ENCODE data around the gene STK40.

DNA sequence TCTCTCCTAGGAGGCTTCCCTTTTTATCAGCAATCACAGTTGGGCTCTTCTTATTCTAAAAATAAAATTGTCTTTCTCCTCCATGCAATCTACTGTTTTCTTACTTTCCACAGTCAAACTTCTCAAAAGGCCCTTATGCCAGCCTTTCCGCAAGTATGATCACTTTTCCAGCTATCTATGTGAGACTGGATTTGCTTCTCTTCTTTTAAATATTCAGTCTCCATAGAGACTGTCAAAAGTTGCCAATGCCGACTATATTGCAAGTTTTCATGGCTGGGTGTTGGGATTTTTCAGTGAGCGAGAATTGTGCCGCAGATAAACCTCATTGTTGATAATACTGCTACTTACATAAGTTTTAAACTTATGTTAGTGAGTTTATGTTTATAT, 16.8 kb upstream of the STK40 start:
- TF ChIP-seq, protein P1, sequence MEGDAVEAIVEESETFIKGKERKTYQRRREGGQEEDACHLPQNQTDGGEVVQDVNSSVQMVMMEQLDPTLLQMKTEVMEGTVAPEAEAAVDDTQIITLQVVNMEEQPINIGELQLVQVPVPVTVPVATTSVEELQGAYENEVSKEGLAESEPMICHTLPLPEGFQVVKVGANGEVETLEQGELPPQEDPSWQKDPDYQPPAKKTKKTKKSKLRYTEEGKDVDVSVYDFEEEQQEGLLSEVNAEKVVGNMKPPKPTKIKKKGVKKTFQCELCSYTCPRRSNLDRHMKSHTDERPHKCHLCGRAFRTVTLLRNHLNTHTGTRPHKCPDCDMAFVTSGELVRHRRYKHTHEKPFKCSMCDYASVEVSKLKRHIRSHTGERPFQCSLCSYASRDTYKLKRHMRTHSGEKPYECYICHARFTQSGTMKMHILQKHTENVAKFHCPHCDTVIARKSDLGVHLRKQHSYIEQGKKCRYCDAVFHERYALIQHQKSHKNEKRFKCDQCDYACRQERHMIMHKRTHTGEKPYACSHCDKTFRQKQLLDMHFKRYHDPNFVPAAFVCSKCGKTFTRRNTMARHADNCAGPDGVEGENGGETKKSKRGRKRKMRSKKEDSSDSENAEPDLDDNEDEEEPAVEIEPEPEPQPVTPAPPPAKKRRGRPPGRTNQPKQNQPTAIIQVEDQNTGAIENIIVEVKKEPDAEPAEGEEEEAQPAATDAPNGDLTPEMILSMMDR (IDR thresholded peaks at IDR 0.05; ENCODE audit: low read depth, low read length), result no peak
- no peak for TF ChIP-seq EZH2phosphoT487 (IDR thresholded peaks at IDR 0.05; ENCODE audit: low read depth)
